H1 (cell line): ENCODE measurements around the gene LAMB1. TPM values are rescaled to one million over a fixed set of nuclear protein-coding genes. Genes with fewer than 3 reads are reported as not detected.

Experiments
- EGR1 ChIP-seq: IDR thresholded peaks from 2 replicates; pipeline ENCODE4 v1.6.1; 2011; ENCODE audit warnings: low read depth, low read length, borderline replicate concordance
- RAD21 ChIP-seq, 2 experiments: IDR thresholded peaks in 1 of 2; conservative IDR thresholded peaks in 1 of 2; 2 replicates each; pipeline ENCODE4 v1.6.1; 2011; ENCODE audit warnings: low read depth in 2 of 2, low read length in 2 of 2, improper control_type of control experiment in 1 of 2, inconsistent platforms in 1 of 2, mild to moderate bottlenecking in 1 of 2, moderate library complexity in 1 of 2
- SIX5 ChIP-seq: IDR thresholded peaks from 2 replicates; pipeline ENCODE4 v1.6.1; 2011; ENCODE audit warnings: mild to moderate bottlenecking, low read depth, low read length
- SP2 ChIP-seq: IDR thresholded peaks from 2 replicates; pipeline ENCODE4 v1.6.1; 2012; ENCODE audit warnings: mild to moderate bottlenecking, low read length, inconsistent platforms
- USF2 ChIP-seq: IDR thresholded peaks from 2 replicates; pipeline ENCODE4 v1.6.1; 2011; ENCODE audit warnings: low read length, improper control_type of control experiment
- polyA plus RNA-seq, 7 experiments: library from polyadenylated mRNA; depleted of rRNA in 3 of 7; stranded (reverse) in 5 of 7; unstranded in 2 of 7; fragments of >200 nt in 5 of 7; fragments of 200-250 nt in 2 of 7; gene quantifications; 1 replicate in 5 of 7; 2 replicates in 1 of 7; 4 replicates in 1 of 7; pipeline versions ENCODE4 v1.2.1 to v1.2.3, GENCODE V29; 2011 to 2013; ENCODE audit warnings: missing spikeins in 2 of 7, mixed read lengths in 2 of 7
- total RNA-seq: library from RNA; stranded (reverse); fragmentation: NEBNext Ultra II Directional; extraction: Animal tissue kit (Norgen Biotek cat#: 25700); gene quantifications from 2 replicates; pipeline ENCODE4 v1.2.1, GENCODE V29; 2021
- TF ChIP-seq, protein P1 (sequence below): IDR thresholded peaks from 2 replicates; pipeline ENCODE4 v1.6.1; 2012; ENCODE audit warnings: inconsistent platforms

Gene LAMB1
- total and polyA plus RNA-seq, 2 of the 8 experiments (the other 6 are each of a cell fraction or from before 2014, with no cell fraction given): 31.9 to 38.5 TPM

DNA sequence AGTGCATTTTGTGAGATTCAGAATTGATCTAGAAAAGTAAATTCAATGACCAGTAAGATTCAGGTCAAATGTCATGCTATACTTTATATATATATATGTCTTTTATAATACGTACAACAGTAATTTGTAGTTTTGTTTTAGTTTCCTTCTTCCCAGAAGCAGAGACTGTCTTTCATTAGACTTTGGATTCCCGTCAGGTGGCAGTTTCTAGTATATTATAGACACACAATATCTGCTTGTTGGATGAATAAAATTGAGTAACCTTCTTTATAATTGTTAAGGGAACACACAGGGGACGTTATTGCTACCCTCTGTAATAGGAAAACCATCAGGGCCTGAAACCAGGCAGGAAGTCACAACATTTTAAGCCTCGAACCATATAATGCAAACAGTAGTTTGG lies 5.3 kb upstream of the LAMB1 start (continued):
- TF ChIP-seq, protein P1, sequence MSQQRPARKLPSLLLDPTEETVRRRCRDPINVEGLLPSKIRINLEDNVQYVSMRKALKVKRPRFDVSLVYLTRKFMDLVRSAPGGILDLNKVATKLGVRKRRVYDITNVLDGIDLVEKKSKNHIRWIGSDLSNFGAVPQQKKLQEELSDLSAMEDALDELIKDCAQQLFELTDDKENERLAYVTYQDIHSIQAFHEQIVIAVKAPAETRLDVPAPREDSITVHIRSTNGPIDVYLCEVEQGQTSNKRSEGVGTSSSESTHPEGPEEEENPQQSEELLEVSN: no peak
- TF ChIP-seq RAD21 (IDR thresholded peaks at IDR 0.05 in 1 of 2, conservative IDR thresholded peaks at IDR 0.05 in 1 of 2; ENCODE audit: low read depth in 2 of 2, low read length in 2 of 2) (no peak), SIX5 (no peak), USF2 (no peak), SP2 (no peak), EGR1 (no peak)
